Upper lobe of left lung (tissue), 4 donors: Measurements from ENCODE around the gene FAM81A.

ENCODE experiments used
- EP300 ChIP-seq, 4 donors: sonication (generic); formaldehyde crosslinking; IDR thresholded peaks; one replicate each; pipeline ENCODE4 v1.5.1; 2017; ENCODE audit warnings: antibody characterized with exemption in 4 of 4, control low read depth in 2 of 4
- POLR2A ChIP-seq, 4 donors: fragments of 450-650 bp; IDR thresholded peaks; one replicate each; pipeline ENCODE4 v1.5.1; 2016 to 2017; ENCODE audit warnings: antibody characterized with exemption in 4 of 4, mild to moderate bottlenecking in 2 of 4
- POLR2AphosphoS5 ChIP-seq, 2 donors: sonication (generic); formaldehyde crosslinking; IDR thresholded peaks; one replicate each; pipeline ENCODE4 v1.5.1; 2017; ENCODE audit warnings: antibody characterized with exemption in 2 of 2
- TF ChIP-seq, protein P1 (sequence below), 6 experiments: fragments of 450-650 bp in 4 of 6; fragments of 200-600 bp in 2 of 6; sonication (generic) in 2 of 6; IDR thresholded peaks; one replicate each; pipeline ENCODE4 v1.5.1; 2016 to 2019; ENCODE audit warnings: antibody characterized with exemption in 6 of 6

DNA sequence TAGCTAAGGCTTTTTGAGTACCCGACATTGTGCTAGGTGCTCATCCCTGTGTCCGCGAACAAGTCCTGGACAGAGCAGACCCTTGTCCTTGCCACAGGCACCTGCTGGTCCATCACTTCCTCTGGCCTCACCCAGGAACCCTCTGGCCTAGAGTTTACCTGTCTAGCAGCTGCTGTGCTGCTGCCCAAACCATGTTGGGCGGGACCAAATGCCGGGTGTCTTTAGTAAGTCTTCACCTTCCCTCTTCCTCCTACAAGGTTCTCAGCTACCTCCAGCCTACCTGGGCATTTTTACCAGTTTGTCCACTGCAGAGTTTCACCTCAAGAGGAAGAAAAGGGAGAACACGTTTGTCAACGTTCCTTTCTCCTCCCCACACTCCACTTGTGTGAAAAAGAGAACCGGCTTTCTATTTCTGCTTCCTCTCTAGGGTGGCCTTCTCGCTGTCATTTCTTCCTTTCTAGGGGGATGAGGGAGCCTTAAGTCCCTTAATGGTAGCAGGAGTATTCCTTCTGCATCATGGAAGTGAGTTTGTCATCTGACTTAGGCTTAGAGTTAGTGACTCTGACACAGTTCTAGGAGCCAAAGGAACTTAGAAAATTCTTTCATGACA is 93.2 kb downstream of the FAM81A start:
- TF ChIP-seq, protein P1, sequence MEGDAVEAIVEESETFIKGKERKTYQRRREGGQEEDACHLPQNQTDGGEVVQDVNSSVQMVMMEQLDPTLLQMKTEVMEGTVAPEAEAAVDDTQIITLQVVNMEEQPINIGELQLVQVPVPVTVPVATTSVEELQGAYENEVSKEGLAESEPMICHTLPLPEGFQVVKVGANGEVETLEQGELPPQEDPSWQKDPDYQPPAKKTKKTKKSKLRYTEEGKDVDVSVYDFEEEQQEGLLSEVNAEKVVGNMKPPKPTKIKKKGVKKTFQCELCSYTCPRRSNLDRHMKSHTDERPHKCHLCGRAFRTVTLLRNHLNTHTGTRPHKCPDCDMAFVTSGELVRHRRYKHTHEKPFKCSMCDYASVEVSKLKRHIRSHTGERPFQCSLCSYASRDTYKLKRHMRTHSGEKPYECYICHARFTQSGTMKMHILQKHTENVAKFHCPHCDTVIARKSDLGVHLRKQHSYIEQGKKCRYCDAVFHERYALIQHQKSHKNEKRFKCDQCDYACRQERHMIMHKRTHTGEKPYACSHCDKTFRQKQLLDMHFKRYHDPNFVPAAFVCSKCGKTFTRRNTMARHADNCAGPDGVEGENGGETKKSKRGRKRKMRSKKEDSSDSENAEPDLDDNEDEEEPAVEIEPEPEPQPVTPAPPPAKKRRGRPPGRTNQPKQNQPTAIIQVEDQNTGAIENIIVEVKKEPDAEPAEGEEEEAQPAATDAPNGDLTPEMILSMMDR (IDR thresholded peaks at IDR 0.05): no peak
- TF ChIP-seq POLR2A (IDR thresholded peaks at IDR 0.05) (no peak), POLR2AphosphoS5 (IDR thresholded peaks at IDR 0.05) (no peak), EP300 (IDR thresholded peaks at IDR 0.05) (no peak)
